IMR-90 (cell line): ENCODE results near the gene UTF1.

ENCODE experiments used
- MAFK ChIP-seq: IDR thresholded peaks from 2 replicates; pipeline ENCODE4 v1.6.1; 2012; ENCODE audit warnings: low read depth, low read length, improper control_type of control experiment
- POLR2A ChIP-seq: IDR thresholded peaks from 2 replicates; pipeline ENCODE4 v1.6.1; 2012; ENCODE audit warnings: mild to moderate bottlenecking, low read depth, low read length
- TF ChIP-seq, protein P1 (sequence below): conservative IDR thresholded peaks from 2 replicates; pipeline ENCODE4 v1.5.1; 2012; ENCODE audit warnings: mild to moderate bottlenecking, low read depth, low read length, improper control_type of control experiment

DNA sequence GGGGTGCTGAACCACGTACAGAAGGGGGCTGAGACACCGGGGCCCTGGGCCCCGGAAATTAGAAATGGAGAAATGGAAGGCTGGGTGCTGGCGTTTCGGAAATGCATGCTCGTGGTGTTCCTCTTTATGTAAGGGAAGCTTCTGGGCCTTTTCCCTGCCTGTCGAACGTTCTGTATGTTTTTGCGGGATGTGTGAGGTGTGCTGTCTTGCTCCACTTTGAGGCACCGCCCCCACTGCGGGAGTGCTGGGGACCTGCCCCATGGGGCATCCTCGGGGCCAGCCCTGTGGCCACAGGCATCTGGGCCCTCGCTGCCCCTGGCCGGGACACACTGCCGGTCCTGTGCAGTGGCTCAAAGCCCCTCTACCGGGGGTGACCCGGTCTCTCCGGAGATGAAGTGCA, 5.9 kb downstream of the UTF1 start:
- TF ChIP-seq, protein P1, sequence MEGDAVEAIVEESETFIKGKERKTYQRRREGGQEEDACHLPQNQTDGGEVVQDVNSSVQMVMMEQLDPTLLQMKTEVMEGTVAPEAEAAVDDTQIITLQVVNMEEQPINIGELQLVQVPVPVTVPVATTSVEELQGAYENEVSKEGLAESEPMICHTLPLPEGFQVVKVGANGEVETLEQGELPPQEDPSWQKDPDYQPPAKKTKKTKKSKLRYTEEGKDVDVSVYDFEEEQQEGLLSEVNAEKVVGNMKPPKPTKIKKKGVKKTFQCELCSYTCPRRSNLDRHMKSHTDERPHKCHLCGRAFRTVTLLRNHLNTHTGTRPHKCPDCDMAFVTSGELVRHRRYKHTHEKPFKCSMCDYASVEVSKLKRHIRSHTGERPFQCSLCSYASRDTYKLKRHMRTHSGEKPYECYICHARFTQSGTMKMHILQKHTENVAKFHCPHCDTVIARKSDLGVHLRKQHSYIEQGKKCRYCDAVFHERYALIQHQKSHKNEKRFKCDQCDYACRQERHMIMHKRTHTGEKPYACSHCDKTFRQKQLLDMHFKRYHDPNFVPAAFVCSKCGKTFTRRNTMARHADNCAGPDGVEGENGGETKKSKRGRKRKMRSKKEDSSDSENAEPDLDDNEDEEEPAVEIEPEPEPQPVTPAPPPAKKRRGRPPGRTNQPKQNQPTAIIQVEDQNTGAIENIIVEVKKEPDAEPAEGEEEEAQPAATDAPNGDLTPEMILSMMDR = no peak
- no peak for TF ChIP-seq POLR2A
- no peak for TF ChIP-seq MAFK
